IgD-negative memory B cell (primary cell): Measurements from ENCODE around the gene CRY2. TPM values are rescaled to one million over a fixed set of nuclear protein-coding genes. Genes with fewer than 3 reads are reported as not detected.

Experiments
- H3K27ac Mint-ChIP-seq, 3 donors: one replicate each; pipeline ENCODE4 v1.8.0; 2020 to 2022; ENCODE audit warnings: mild to moderate bottlenecking in 3 of 3, mixed read lengths in 3 of 3, moderate library complexity in 1 of 3
- H3K27me3 Mint-ChIP-seq: one replicate; pipeline ENCODE4 v1.8.0; 2021; ENCODE audit warnings: mixed read lengths
- H3K36me3 Mint-ChIP-seq: one replicate; pipeline ENCODE4 v1.8.0; 2020; ENCODE audit warnings: mild to moderate bottlenecking, mixed read lengths
- H3K4me1 Mint-ChIP-seq, 3 donors: one replicate each; pipeline ENCODE4 v1.8.0; 2020 to 2022; ENCODE audit warnings: mixed read lengths in 3 of 3, mild to moderate bottlenecking in 1 of 3
- H3K4me3 Mint-ChIP-seq, 4 donors: one replicate each; pipeline ENCODE4 v1.8.0; 2020 to 2022; ENCODE audit warnings: mild to moderate bottlenecking in 4 of 4, mixed read lengths in 4 of 4, moderate library complexity in 3 of 4
- H3K9me3 Mint-ChIP-seq, 3 donors: one replicate each; pipeline ENCODE4 v1.8.0; 2020 to 2021; ENCODE audit warnings: mixed read lengths in 3 of 3, mild to moderate bottlenecking in 1 of 3
- polyA plus RNA-seq: library from polyadenylated mRNA; unstranded; fragments of 300-500 nt; fragmentation: Illumina TruSeq; gene quantifications from one replicate; pipeline ENCODE4 v1.2.3, GENCODE V29; 2021

Gene CRY2
- 39.3 TPM for polyA plus RNA-seq

GRCh38 chr11:45846974-45847910 is at the start of gene CRY2:
TSS of gene CRY2 (plus strand) at chr11:45847475. CDS start at chr11:45847491, 16 bp downstream.
- Mint-ChIP-seq H3K36me3 (peaks cover 1% of the 10 kb centered on the region), H3K9me3 (no peaks in the 10 kb centered on the region), H3K4me1 (peaks cover 20 to 49% (median 22%) of the 10 kb centered on the region in 3 donors), H3K4me3 (peak within 1 kb of the TSS; percentile 74 to 86 (median 84)), H3K27me3 (peaks cover 3% of the 10 kb centered on the region), H3K27ac (peak within 1 kb of the TSS; percentile 88 to 98 (median 89))

- Mint-ChIP-seq H3K27ac (no peak overlapping the region), H3K27me3 (peaks cover 1% of the 10 kb centered on the region), H3K4me3 (no peak overlapping the region), H3K9me3 (peaks cover 0 to 2% (median 0%) of the 10 kb centered on the region in 3 donors), H3K4me1 (peaks cover 2 to 9% (median 4%) of the 10 kb centered on the region in 3 donors), H3K36me3 (no peaks in the 10 kb centered on the region)
Observed at GRCh38 chr11:45798793-45799441, 48.4 kb upstream of the CRY2 start.

- Mint-ChIP-seq H3K9me3 (peaks cover 0 to 2% (median 0%) of the 10 kb centered on the region in 3 donors), H3K27me3 (no peaks in the 10 kb centered on the region), H3K36me3 (no peaks in the 10 kb centered on the region), H3K4me1 (peaks cover 2 to 9% (median 4%) of the 10 kb centered on the region in 3 donors), H3K27ac (no peak overlapping the region), H3K4me3 (no peak overlapping the region)
Observed at GRCh38 chr11:45799562-45799961, 47.7 kb upstream of the CRY2 start.

- Mint-ChIP-seq H3K9me3 (peaks cover 0 to 2% (median 0%) of the 10 kb centered on the region in 3 donors), H3K27me3 (no peaks in the 10 kb centered on the region), H3K4me3 (peak overlapping the region in 1 of 4 donors; percentile 88), H3K4me1 (peaks cover 2 to 9% (median 4%) of the 10 kb centered on the region in 3 donors), H3K27ac (no peak overlapping the region), H3K36me3 (no peaks in the 10 kb centered on the region)
Observed at GRCh38 chr11:45800261-45800660, 47.0 kb upstream of the CRY2 start.

- peak overlapping the region in 1 of 3 donors; percentile 65 for H3K27ac Mint-ChIP-seq
- peaks cover 11 to 18% (median 13%) of the 10 kb centered on the region in 3 donors for H3K4me1 Mint-ChIP-seq
- no peaks in the 10 kb centered on the region for H3K27me3 Mint-ChIP-seq
- H3K9me3 Mint-ChIP-seq: peaks cover 0 to 2% (median 0%) of the 10 kb centered on the region in 3 donors
- H3K4me3 Mint-ChIP-seq: peak overlapping the region in 1 of 4 donors; percentile 88
- H3K36me3 Mint-ChIP-seq: no peaks in the 10 kb centered on the region
Observed at GRCh38 chr11:45801723-45802315, 45.5 kb upstream of the CRY2 start.

GRCh38 chr11:45802531-45803317 is 44.6 kb upstream of the CRY2 start:
- no peaks in the 10 kb centered on the region for H3K27me3 Mint-ChIP-seq
- H3K4me3 Mint-ChIP-seq: peak overlapping the region; percentile 38 to 88 (median 71)
- H3K27ac Mint-ChIP-seq: peak overlapping the region in 2 of 3 donors; percentile 75 to 76
- H3K9me3 Mint-ChIP-seq: peaks cover 0 to 2% (median 0%) of the 10 kb centered on the region in 3 donors
- H3K36me3 Mint-ChIP-seq: no peaks in the 10 kb centered on the region
- peaks cover 20 to 26% (median 22%) of the 10 kb centered on the region in 3 donors for H3K4me1 Mint-ChIP-seq

GRCh38 chr11:45803971-45804760 is 43.1 kb upstream of the CRY2 start:
- Mint-ChIP-seq H3K4me1 (peaks cover 26 to 30% (median 29%) of the 10 kb centered on the region in 3 donors), H3K36me3 (no peaks in the 10 kb centered on the region), H3K4me3 (peak overlapping the region; percentile 88 to 96 (median 92)), H3K27me3 (no peaks in the 10 kb centered on the region), H3K9me3 (peaks cover 0 to 2% (median 0%) of the 10 kb centered on the region in 3 donors), H3K27ac (peak overlapping the region; percentile 78 to 95 (median 93))

- H3K27ac Mint-ChIP-seq: peak within 1 kb of the TSS; percentile 78 to 95 (median 93)
- H3K4me1 Mint-ChIP-seq: peaks cover 26 to 36% (median 31%) of the 10 kb centered on the region in 3 donors
- peaks cover 0 to 2% (median 0%) of the 10 kb centered on the region in 3 donors for H3K9me3 Mint-ChIP-seq
- no peaks in the 10 kb centered on the region for H3K36me3 Mint-ChIP-seq
- peak within 1 kb of the TSS; percentile 88 to 96 (median 92) for H3K4me3 Mint-ChIP-seq
- H3K27me3 Mint-ChIP-seq: no peaks in the 10 kb centered on the region
Observed at GRCh38 chr11:45804761-45805304, 42.4 kb upstream of the CRY2 start, which contains the start of gene SLC35C1. TSS of gene SLC35C1 (plus strand) at chr11:45805149. CDS start at chr11:45805802, 653 bp downstream.

- H3K9me3 Mint-ChIP-seq: peaks cover 0 to 2% (median 0%) of the 10 kb centered on the region in 3 donors
- peak overlapping the region in 2 of 3 donors; percentile 78 to 95 for H3K27ac Mint-ChIP-seq
- H3K4me3 Mint-ChIP-seq: peak overlapping the region; percentile 88 to 96 (median 92)
- H3K4me1 Mint-ChIP-seq: peaks cover 26 to 40% (median 32%) of the 10 kb centered on the region in 3 donors
- no peaks in the 10 kb centered on the region for H3K27me3 Mint-ChIP-seq
- no peaks in the 10 kb centered on the region for H3K36me3 Mint-ChIP-seq
Observed at GRCh38 chr11:45805305-45806071, 41.8 kb upstream of the CRY2 start.

- Mint-ChIP-seq H3K4me3 (peak overlapping the region; percentile 88 to 96 (median 92)), H3K4me1 (peaks cover 26 to 40% (median 32%) of the 10 kb centered on the region in 3 donors)
Observed at GRCh38 chr11:45806072-45806933, 41.0 kb upstream of the CRY2 start.

GRCh38 chr11:45806937-45807791 is 40.1 kb upstream of the CRY2 start:
- Mint-ChIP-seq H3K27me3 (no peaks in the 10 kb centered on the region), H3K4me1 (peaks cover 26 to 40% (median 32%) of the 10 kb centered on the region in 3 donors), H3K9me3 (no peaks in the 10 kb centered on the region), H3K36me3 (no peaks in the 10 kb centered on the region), H3K4me3 (peak overlapping the region; percentile 73 to 95 (median 88)), H3K27ac (peak overlapping the region in 2 of 3 donors; percentile 35 to 89)

More at GRCh38 chr11:45806072-45806933, 41.0 kb upstream of the CRY2 start:
- H3K9me3 Mint-ChIP-seq: no peaks in the 10 kb centered on the region
- H3K36me3 Mint-ChIP-seq: no peaks in the 10 kb centered on the region
- H3K27ac Mint-ChIP-seq: peak overlapping the region in 2 of 3 donors; percentile 78 to 89
- H3K27me3 Mint-ChIP-seq: no peaks in the 10 kb centered on the region
